H1 (cell line): Measurements from ENCODE around the gene CASK. TPM values are rescaled to one million over a fixed set of nuclear protein-coding genes. Genes with fewer than 3 reads are reported as not detected.

Source experiments
- CTCF ChIA-PET: fragments of 300-600 bp; sonication (Branson Sonifier 250); formaldehyde crosslinking; loops from one replicate; lab custom pipeline; 2021; ENCODE audit not compliant: partially characterized antibody; lab: Charles Lee
- POLR2A ChIA-PET: fragments of 300-600 bp; sonication (Branson Sonifier 250); formaldehyde crosslinking; loops from one replicate; lab custom pipeline; 2021; ENCODE audit warnings: inconsistent platforms; ENCODE audit not compliant: partially characterized antibody; lab: Charles Lee
- DNase-seq, 2 experiments: peaks; one replicate each; pipeline versions ENCODE4 v3.0.0 to v3.0.0-alpha.2; 2010 to 2022; ENCODE audit warnings: low spot score in 2 of 2, low read depth in 1 of 2, mixed read lengths in 1 of 2
- FAIRE-seq: peaks from 2 replicates; lab custom pipeline; 2011; peaks lifted over from hg19 to GRCh38; lab: Jason Lieb, UNC
- H2AFZ ChIP-seq: 2 replicates; pipeline ENCODE4 v1.8.1; 2012; ENCODE audit warnings: low read length, inconsistent platforms
- H2AK5ac ChIP-seq: 2 replicates; pipeline ENCODE4 v1.6.1; 2013; ENCODE audit warnings: low read depth, low read length
- H2BK120ac ChIP-seq: replicated peaks from 2 replicates; pipeline ENCODE3; 2013; ENCODE audit warnings: low read depth, low read length, inconsistent platforms
- H2BK12ac ChIP-seq: 2 replicates; pipeline ENCODE4 v1.6.1; 2013; ENCODE audit warnings: low read depth, low read length
- H2BK15ac ChIP-seq: 2 replicates; pipeline ENCODE4 v1.6.1; 2013; ENCODE audit warnings: low read length
- H2BK20ac ChIP-seq: 2 replicates; pipeline ENCODE4 v1.6.1; 2013; ENCODE audit warnings: low read length
- H2BK5ac ChIP-seq: 2 replicates; pipeline ENCODE4 v1.6.1; 2013; ENCODE audit warnings: low read depth, low read length
- H3K14ac ChIP-seq: 2 replicates; pipeline ENCODE4 v1.6.1; 2013; ENCODE audit warnings: inconsistent platforms; ENCODE audit not compliant: insufficient read length
- H3K18ac ChIP-seq: 2 replicates; pipeline ENCODE4 v1.6.1; 2013; ENCODE audit warnings: low read length; ENCODE audit errors: extremely low read depth
- H3K23ac ChIP-seq: 2 replicates; pipeline ENCODE4 v1.6.1; 2013; ENCODE audit warnings: inconsistent platforms; ENCODE audit not compliant: insufficient read length
- H3K23me2 ChIP-seq: 2 replicates; pipeline ENCODE4 v1.6.1; 2013; ENCODE audit warnings: low read depth, low read length
- H3K27ac ChIP-seq: 2 replicates; pipeline ENCODE4 v1.6.1; 2011; ENCODE audit warnings: low read depth, low read length, inconsistent platforms
- H3K27me3 ChIP-seq, 4 experiments: replicated peaks in 1 of 4; 1 replicate in 1 of 4; 2 replicates in 3 of 4; pipeline versions ENCODE4 v1.6.1 to v1.8.1; 2011 to 2013; ENCODE audit warnings: low read length in 3 of 4, mild to moderate bottlenecking in 3 of 4, inconsistent platforms in 2 of 4, mixed read lengths in 2 of 4, moderate library complexity in 1 of 4; ENCODE audit not compliant: control insufficient read depth in 3 of 4, insufficient read depth in 3 of 4; ENCODE audit errors: extremely low read depth in 1 of 4
- H3K36me3 ChIP-seq, 4 experiments: 2 replicates each; pipeline versions ENCODE4 v1.6.1 to v1.8.1; 2011 to 2013; ENCODE audit warnings: mild to moderate bottlenecking in 4 of 4, low read length in 3 of 4, moderate library complexity in 2 of 4, control low read depth in 1 of 4, inconsistent platforms in 1 of 4; ENCODE audit not compliant: insufficient read depth in 4 of 4, control insufficient read depth in 2 of 4
- H3K4ac ChIP-seq: replicated peaks from 2 replicates; pipeline ENCODE3; 2013; ENCODE audit warnings: low read length, low read depth, mixed read lengths, inconsistent platforms; ENCODE audit not compliant: insufficient read length
- H3K4me1 ChIP-seq, 4 experiments: replicated peaks in 1 of 4; 1 replicate in 1 of 4; 2 replicates in 3 of 4; pipeline versions ENCODE4 v1.6.1 to v1.8.1; 2011 to 2013; ENCODE audit warnings: low read length in 3 of 4, inconsistent platforms in 2 of 4, mixed read lengths in 1 of 4; ENCODE audit not compliant: insufficient read depth in 4 of 4, control insufficient read depth in 3 of 4
- H3K4me2 ChIP-seq, 2 experiments: 2 replicates each; pipeline versions ENCODE4 v1.6.1 to v1.8.1; 2011 to 2013; ENCODE audit warnings: low read depth in 2 of 2, low read length in 2 of 2, control low read depth in 1 of 2, inconsistent platforms in 1 of 2, mild to moderate bottlenecking in 1 of 2; ENCODE audit not compliant: insufficient read depth in 1 of 2
- H3K4me3 ChIP-seq, 4 experiments: fragments of 200-600, 300-600 bp in 1 of 4; sonication (generic), shearing (Covaris generic), sonication (Bioruptor Twin) in 1 of 4; 2 replicates each; pipeline versions ENCODE4 v1.5.1 to v1.8.1; 2011 to 2016; ENCODE audit warnings: low read length in 4 of 4, low read depth in 3 of 4, control low read depth in 2 of 4, inconsistent platforms in 2 of 4, mild to moderate bottlenecking in 2 of 4, mixed read lengths in 1 of 4, moderate library complexity in 1 of 4; ENCODE audit not compliant: insufficient read depth in 2 of 4; ENCODE audit errors: extremely low read depth in 1 of 4
- H3K56ac ChIP-seq: replicated peaks from 2 replicates; pipeline ENCODE3; 2013; ENCODE audit warnings: low read depth, mild to moderate bottlenecking, mixed read lengths, low read length, inconsistent platforms; ENCODE audit not compliant: insufficient read length
- H3K79me1 ChIP-seq: 2 replicates; pipeline ENCODE4 v1.6.1; 2013; ENCODE audit warnings: low read depth, low read length, control low read depth
- H3K79me2 ChIP-seq, 2 experiments: 2 replicates each; pipeline versions ENCODE4 v1.6.1 to v1.8.1; 2012 to 2013; ENCODE audit warnings: low read length in 2 of 2, mild to moderate bottlenecking in 2 of 2, inconsistent platforms in 1 of 2; ENCODE audit not compliant: insufficient read depth in 2 of 2, control insufficient read depth in 1 of 2
- H3K9ac ChIP-seq, 4 experiments: replicated peaks in 1 of 4; 1 replicate in 1 of 4; 2 replicates in 3 of 4; pipeline versions ENCODE4 v1.6.1 to v1.8.1; 2011 to 2013; ENCODE audit warnings: low read depth in 3 of 4, low read length in 3 of 4, control low read depth in 2 of 4, mild to moderate bottlenecking in 2 of 4, moderate library complexity in 2 of 4, inconsistent platforms in 1 of 4; ENCODE audit errors: extremely low read depth in 1 of 4
- H3K9me3 ChIP-seq, 2 experiments: 2 replicates each; pipeline versions ENCODE4 v1.6.1 to v1.8.1; 2012 to 2013; ENCODE audit warnings: mild to moderate bottlenecking in 2 of 2, moderate library complexity in 2 of 2, control low read depth in 1 of 2, inconsistent platforms in 1 of 2, low read depth in 1 of 2, low read length in 1 of 2, mixed read lengths in 1 of 2; ENCODE audit not compliant: insufficient read depth in 2 of 2
- H4K20me1 ChIP-seq, 2 experiments: replicated peaks in 1 of 2; 2 replicates each; pipeline versions ENCODE3 to v1.8.1; 2011 to 2013; ENCODE audit warnings: inconsistent platforms in 2 of 2, low read length in 2 of 2, mild to moderate bottlenecking in 1 of 2; ENCODE audit not compliant: insufficient read depth in 2 of 2, control insufficient read depth in 1 of 2
- H4K5ac ChIP-seq: 2 replicates; pipeline ENCODE4 v1.6.1; 2013; ENCODE audit warnings: low read length, low read depth, mixed read lengths, inconsistent platforms; ENCODE audit not compliant: insufficient read length
- H4K8ac ChIP-seq: 2 replicates; pipeline ENCODE4 v1.8.0; 2013; ENCODE audit warnings: mild to moderate bottlenecking, moderate library complexity, low read length, inconsistent platforms; ENCODE audit not compliant: insufficient read depth; ENCODE audit errors: extremely low read depth
- H4K91ac ChIP-seq: replicated peaks from 2 replicates; pipeline ENCODE3; 2013; ENCODE audit warnings: low read length, mixed read lengths, inconsistent platforms; ENCODE audit not compliant: insufficient read length
- BACH1 ChIP-seq: IDR thresholded peaks from 2 replicates; pipeline ENCODE4 v1.6.1; 2012; ENCODE audit warnings: low read length, improper control_type of control experiment
- CEBPB ChIP-seq: IDR thresholded peaks from 2 replicates; pipeline ENCODE4 v1.6.1; 2012; ENCODE audit warnings: low read depth, low read length
- CREB1 ChIP-seq: IDR thresholded peaks from 2 replicates; pipeline ENCODE4 v1.6.1; 2012; ENCODE audit warnings: inconsistent platforms
- EGR1 ChIP-seq: IDR thresholded peaks from 2 replicates; pipeline ENCODE4 v1.6.1; 2011; ENCODE audit warnings: low read depth, low read length, borderline replicate concordance
- FOSL1 ChIP-seq: IDR thresholded peaks from 2 replicates; pipeline ENCODE4 v1.6.1; 2011; ENCODE audit warnings: mild to moderate bottlenecking, low read depth, low read length, moderate library complexity; ENCODE audit not compliant: insufficient read depth
- NRF1 ChIP-seq: IDR thresholded peaks from 2 replicates; pipeline ENCODE4 v1.6.1; 2011; ENCODE audit warnings: mild to moderate bottlenecking, low read depth, low read length, improper control_type of control experiment
- POLR2A ChIP-seq, 2 experiments: IDR thresholded peaks; 1 replicate in 1 of 2; 2 replicates in 1 of 2; pipeline ENCODE4 v1.6.1; 2011; ENCODE audit warnings: low read depth in 2 of 2, low read length in 2 of 2, mild to moderate bottlenecking in 2 of 2; ENCODE audit errors: control extremely low read depth in 1 of 2
- RXRA ChIP-seq: IDR thresholded peaks from 2 replicates; pipeline ENCODE4 v1.6.1; 2011; ENCODE audit warnings: low read depth, mild to moderate bottlenecking, low read length, moderate library complexity; ENCODE audit not compliant: insufficient read depth
- SIX5 ChIP-seq: IDR thresholded peaks from 2 replicates; pipeline ENCODE4 v1.6.1; 2011; ENCODE audit warnings: mild to moderate bottlenecking, low read depth, low read length
- TAF7 ChIP-seq: optimal IDR thresholded peaks from 2 replicates; pipeline ENCODE3; 2011; ENCODE audit warnings: low read depth, mild to moderate bottlenecking, inconsistent platforms, low read length, moderate library complexity, borderline replicate concordance
- polyA plus RNA-seq, 7 experiments: library from polyadenylated mRNA; depleted of rRNA in 3 of 7; stranded (reverse) in 5 of 7; unstranded in 2 of 7; fragments of >200 nt in 5 of 7; fragments of 200-250 nt in 2 of 7; gene quantifications; 1 replicate in 5 of 7; 2 replicates in 1 of 7; 4 replicates in 1 of 7; pipeline versions ENCODE4 v1.2.1 to v1.2.3, GENCODE V29; 2011 to 2013; ENCODE audit warnings: missing spikeins in 2 of 7, mixed read lengths in 2 of 7
- total RNA-seq: library from RNA; stranded (reverse); fragmentation: NEBNext Ultra II Directional; extraction: Animal tissue kit (Norgen Biotek cat#: 25700); gene quantifications from 2 replicates; pipeline ENCODE4 v1.2.1, GENCODE V29; 2021
- TF ChIP-seq, protein P1 (sequence below): IDR thresholded peaks from 2 replicates; pipeline ENCODE4 v1.6.1; 2011; ENCODE audit warnings: low read depth, mild to moderate bottlenecking, low read length; ENCODE audit not compliant: insufficient read depth

CASK gene
- total and polyA plus RNA-seq, 2 of the 8 experiments (the other 6 are each of a cell fraction or from before 2014, with no cell fraction given): 21.6 to 55.1 TPM

DNA sequence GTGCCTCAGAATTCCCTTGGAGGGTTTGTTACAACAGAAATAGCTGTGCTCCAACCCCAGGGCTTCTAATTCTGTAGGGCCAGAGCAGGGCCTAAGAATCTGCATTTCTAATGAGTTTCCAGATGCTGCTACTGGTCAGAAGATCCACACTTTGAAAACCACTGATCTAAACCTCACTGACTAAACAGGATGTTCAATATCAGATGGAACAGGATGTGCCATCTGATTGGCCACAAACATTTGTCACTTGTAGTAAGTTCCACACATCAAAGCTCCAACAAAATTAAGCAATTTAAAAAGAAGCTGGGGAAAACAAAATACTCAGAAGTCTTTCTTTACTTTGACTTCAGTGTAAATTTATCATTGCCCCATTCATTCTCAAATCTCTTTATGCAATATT lies 14.3 kb downstream of the CASK start:
- Histone ChIP-seq H3K9me3 (peaks cover 0 to 5% of the 10 kb centered on the region in 2 experiments; a peak in 2 of 4 replicates), H3K4me3 (no peak overlapping the region), H3K18ac (no peak overlapping the region), H3K14ac (no peak overlapping the region), H2BK15ac (no peak overlapping the region), H3K23ac (no peak overlapping the region), H2BK5ac (no peak overlapping the region), H4K20me1 (no peaks in the 10 kb centered on the region), H3K27ac (no peak overlapping the region), H4K91ac (no peak overlapping the region), H3K79me1 (no peaks in the 10 kb centered on the region), H3K23me2 (no peaks in the 10 kb centered on the region), H3K9ac (no peak overlapping the region), H2BK12ac (no peak overlapping the region), H3K56ac (no peak overlapping the region), H2AFZ (no peak overlapping the region), H2BK20ac (no peak overlapping the region), H2BK120ac (no peak overlapping the region), H4K8ac (no peak overlapping the region), H3K36me3 (no peaks in the 10 kb centered on the region), H2AK5ac (no peak overlapping the region), H3K4ac (no peak overlapping the region), H3K79me2 (peaks cover 0 to 81% of the 10 kb centered on the region in 2 experiments; a peak in 2 of 4 replicates), H4K5ac (no peak overlapping the region), H3K27me3 (no peaks in the 10 kb centered on the region), H3K4me1 (peaks cover 0 to 1% (median 0%) of the 10 kb centered on the region in 4 experiments; a peak in 1 of 7 replicates), H3K4me2 (no peak overlapping the region)
- TF ChIP-seq, protein P1, sequence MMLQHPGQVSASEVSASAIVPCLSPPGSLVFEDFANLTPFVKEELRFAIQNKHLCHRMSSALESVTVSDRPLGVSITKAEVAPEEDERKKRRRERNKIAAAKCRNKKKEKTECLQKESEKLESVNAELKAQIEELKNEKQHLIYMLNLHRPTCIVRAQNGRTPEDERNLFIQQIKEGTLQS: no peak
- TF ChIP-seq FOSL1: no peak
- no peak for TF ChIP-seq RXRA
- no peak for TF ChIP-seq EGR1
- TF ChIP-seq POLR2A (IDR thresholded peaks at IDR 0.05; ENCODE audit: control extremely low read depth in 1 of 2, low read depth in 2 of 2, low read length in 2 of 2): no peak
- no peak for TF ChIP-seq CREB1
- TF ChIP-seq NRF1: no peak
- no peak for TF ChIP-seq TAF7
- TF ChIP-seq SIX5: no peak
- no peak for TF ChIP-seq CEBPB
- no peak for TF ChIP-seq BACH1
- ChIA-PET POLR2A (no interaction called here), CTCF (no interaction called here)
- FAIRE-seq: no peak
- DNase-seq: no peak
